GM12878 (cell line): ENCODE measurements around the gene TNFRSF8. TPM values are rescaled to one million over a fixed set of nuclear protein-coding genes. Genes with fewer than 3 reads are reported as not detected.
A peak's percentile ranks its signal among the peaks of the same experiment; 100 is the strongest.

Experiments used
- ATAC-seq: fragments of 200-7000 bp; cut with Tn5 transposase; 3 replicates; pipeline ENCODE4 v1.9.1; 2020; ENCODE audit warnings: mild to moderate bottlenecking, moderate library complexity
- BruUV-seq: library from RNA; stranded (reverse); fragments of 400-500 nt; replicated peaks from 2 replicates; lab custom pipeline; 2021; lab: Mats Ljungman, UMichigan
- CTCF ChIA-PET: fragments of 300-600 bp; sonication (Branson Sonifier 250); formaldehyde crosslinking; extraction: SDS; loops from one replicate; lab custom pipeline; 2021; ENCODE audit warnings: inconsistent platforms; lab: Yijun Ruan, JAX
- POLR2A ChIA-PET: fragments of 350-600 bp; formaldehyde crosslinking; extraction: SDS; loops from one replicate; lab custom pipeline; 2021; ENCODE audit warnings: inconsistent platforms; lab: Charles Lee
- RAD21 ChIA-PET: fragments of 300-600 bp; sonication (Branson Sonifier 250); formaldehyde crosslinking; loops from one replicate; lab custom pipeline; 2023; ENCODE audit warnings: antibody characterized with exemption; ENCODE audit not compliant: unreplicated experiment; lab: Charles Lee
- SMC1A ChIA-PET: fragments of 300-600 bp; sonication (Branson Sonifier 250); formaldehyde crosslinking; loops from one replicate; lab custom pipeline; 2023; ENCODE audit not compliant: unreplicated experiment, uncharacterized antibody; lab: Charles Lee
- DNase-seq: peaks from one replicate; pipeline ENCODE4 v3.0.0-alpha.2; 2011; ENCODE audit warnings: low read depth, low spot score
- FAIRE-seq: peaks from 3 replicates; lab custom pipeline; 2011; peaks lifted over from hg19 to GRCh38; lab: Jason Lieb, UNC
- H2AFZ ChIP-seq: 2 replicates; pipeline ENCODE4 v1.6.0; 2011; ENCODE audit warnings: low read depth, low read length, control low read depth; ENCODE audit not compliant: control insufficient read depth
- H3K27ac ChIP-seq: 2 replicates; pipeline ENCODE4 v1.5.1; 2011; ENCODE audit warnings: control low read depth; ENCODE audit not compliant: control insufficient read depth, insufficient read depth
- H3K27me3 ChIP-seq, 2 experiments: replicated peaks in 1 of 2; 2 replicates each; pipeline versions ENCODE4 v1.6.0 to v1.6.1; 2011; ENCODE audit warnings: low read length in 1 of 2; ENCODE audit not compliant: control insufficient read depth in 2 of 2, insufficient read depth in 2 of 2
- H3K36me3 ChIP-seq, 2 experiments: 2 replicates each; pipeline ENCODE4 v1.5.1; 2011; ENCODE audit warnings: low read length in 1 of 2; ENCODE audit not compliant: control insufficient read depth in 2 of 2, insufficient read depth in 2 of 2
- H3K4me1 ChIP-seq: 2 replicates; pipeline ENCODE4 v1.6.1; 2011; ENCODE audit warnings: mild to moderate bottlenecking, low read length, moderate library complexity, mixed read lengths; ENCODE audit not compliant: control insufficient read depth, insufficient read depth
- H3K4me2 ChIP-seq: 2 replicates; pipeline ENCODE4 v1.6.0; 2011; ENCODE audit warnings: control low read depth; ENCODE audit not compliant: control insufficient read depth, insufficient read depth
- H3K4me3 ChIP-seq: fragments of 200-600 bp; sonication (generic); 2 replicates; pipeline ENCODE4 v1.5.1; 2016
- H3K79me2 ChIP-seq: 2 replicates; pipeline ENCODE4 v1.6.0; 2011; ENCODE audit warnings: low read length; ENCODE audit not compliant: control insufficient read depth, insufficient read depth
- H3K9ac ChIP-seq: 2 replicates; pipeline ENCODE4 v1.8.0; 2011; ENCODE audit warnings: low read length, control low read depth, mixed read lengths; ENCODE audit not compliant: control insufficient read depth, insufficient read depth
- H3K9me3 ChIP-seq: replicated peaks from 3 replicates; pipeline ENCODE4 v1.5.1; 2011; ENCODE audit warnings: mild to moderate bottlenecking, low read length; ENCODE audit not compliant: control insufficient read depth, insufficient read depth
- H4K20me1 ChIP-seq: 2 replicates; pipeline ENCODE4 v1.6.0; 2011; ENCODE audit not compliant: control insufficient read depth, insufficient read depth
- ASH2L ChIP-seq: fragments of 300-600, 200-600 bp; sonication (generic); IDR thresholded peaks from 2 replicates; pipeline ENCODE4 v1.6.1; 2017; ENCODE audit warnings: low read depth, mild to moderate bottlenecking, borderline replicate concordance
- BCL11A ChIP-seq: IDR thresholded peaks from 2 replicates; pipeline ENCODE4 v1.6.1; 2011; ENCODE audit warnings: low read depth, low read length
- CBFB ChIP-seq: IDR thresholded peaks from 2 replicates; pipeline ENCODE4 v1.6.1; 2016; ENCODE audit warnings: antibody characterized with exemption, low read depth
- EP300 ChIP-seq, 2 experiments: fragments of 150-350 bp in 1 of 2; IDR thresholded peaks; 2 replicates each; pipeline ENCODE4 v1.6.1; 2011 to 2012; ENCODE audit warnings: low read depth in 2 of 2, low read length in 2 of 2, borderline replicate concordance in 1 of 2, improper control_type of control experiment in 1 of 2, inconsistent platforms in 1 of 2; ENCODE audit not compliant: control insufficient read depth in 1 of 2
- IKZF1 ChIP-seq: fragments of 450-650 bp; conservative IDR thresholded peaks from 2 replicates; pipeline ENCODE4 v1.6.1; 2017; ENCODE audit warnings: antibody characterized with exemption, mild to moderate bottlenecking
- IRF3 ChIP-seq: fragments of 450-650 bp; IDR thresholded peaks from 2 replicates; pipeline ENCODE4 v1.6.1; 2014; ENCODE audit warnings: mild to moderate bottlenecking
- MLLT1 ChIP-seq: fragments of 450-650 bp; IDR thresholded peaks from 2 replicates; pipeline ENCODE4 v1.6.1; 2016; ENCODE audit warnings: mild to moderate bottlenecking
- NFXL1 ChIP-seq: fragments of 450-650 bp; IDR thresholded peaks from 2 replicates; pipeline ENCODE4 v1.6.1; 2017; ENCODE audit warnings: antibody characterized with exemption, mild to moderate bottlenecking, borderline replicate concordance
- POU2F2 ChIP-seq: IDR thresholded peaks from 3 replicates; pipeline ENCODE4 v1.6.1; 2011; ENCODE audit warnings: low read depth, mild to moderate bottlenecking, low read length, borderline replicate concordance
- RAD51 ChIP-seq: fragments of 450-650 bp; IDR thresholded peaks from 2 replicates; pipeline ENCODE4 v1.6.1; 2016; ENCODE audit warnings: moderate library complexity, mild to moderate bottlenecking, inconsistent platforms
- SMAD5 ChIP-seq: IDR thresholded peaks from 2 replicates; pipeline ENCODE4 v1.6.1; 2016; ENCODE audit warnings: antibody characterized with exemption, low read depth
- TCF7 ChIP-seq: IDR thresholded peaks from 2 replicates; pipeline ENCODE4 v1.6.1; 2014; ENCODE audit warnings: antibody characterized with exemption, borderline replicate concordance
- ZBED1 ChIP-seq: IDR thresholded peaks from 2 replicates; pipeline ENCODE4 v1.6.1; 2016; ENCODE audit warnings: borderline replicate concordance
- ZNF687 ChIP-seq: fragments of 450-650 bp; IDR thresholded peaks from 2 replicates; pipeline ENCODE4 v1.6.1; 2017; ENCODE audit warnings: mild to moderate bottlenecking, moderate library complexity
- ZZZ3 ChIP-seq: IDR thresholded peaks from 2 replicates; pipeline ENCODE4 v1.6.1; 2011; ENCODE audit warnings: low read depth; ENCODE audit not compliant: control insufficient read depth, insufficient read length
- WGBS: methylation state at CpG from one replicate; pipeline ENCODE4 v1.1.6; 2016; ENCODE audit warnings: low lambda C conversion rate; ENCODE audit not compliant: insufficient replicate concordance, insufficient coverage; ENCODE audit errors: missing lambda C conversion rate; 5-methylcytosine and 5-hydroxymethylcytosine counted together
- in situ Hi-C: fragments of 300-500 bp; cut with MboI; formaldehyde crosslinking; loops from 9 replicates; pipeline ENCODE4 v1.14.3; 2018; ENCODE audit warnings: mixed read lengths
- intact Hi-C: fragments of 100-400 bp; cut with micrococcal nuclease; formaldehyde crosslinking; loops from one replicate; pipeline ENCODE4 v1.14.2; 2022; ENCODE audit not compliant: unreplicated experiment
- polyA plus RNA-seq, 11 experiments: library from polyadenylated mRNA; depleted of rRNA in 4 of 11; unstranded in 6 of 11; stranded (reverse) in 5 of 11; fragments of >200 nt; fragmentation: Nextera tagmentation in 4 of 11; fragmentation: Illumina TruSeq in 1 of 11; extraction: Ambion mirVana in 4 of 11; extraction: Trizol in 1 of 11; gene quantifications; 1 replicate in 1 of 11; 2 replicates in 10 of 11; pipeline versions ENCODE4 v1.2.1 to v1.2.3, GENCODE V29; 2011 to 2016; ENCODE audit warnings: inconsistent platforms in 2 of 11, missing spikeins in 2 of 11, low read depth in 1 of 11
- total RNA-seq, 4 experiments: library from RNA; depleted of rRNA in 3 of 4; stranded (reverse); fragments of >200 nt in 3 of 4; fragmentation: Illumina TruSeq in 1 of 4; extraction: Trizol in 1 of 4; gene quantifications; 2 replicates each; pipeline versions ENCODE4 v1.2.1 to v1.2.3, GENCODE V29; 2013 to 2021

The TNFRSF8 gene
- total and polyA plus RNA-seq, 10 of the 15 experiments (the other 5 are each of a cell fraction or from before 2014, with no cell fraction given) = 9.8 to 114 (median 58.8) TPM

- FAIRE-seq (no peak), ATAC-seq (no peak), DNase-seq (no peak)
- in situ Hi-C loops (loop anchor here (25.0 kb wide), 1 partner anchor 1661 kb away; the partner anchor contains the start of gene PRDM2), intact Hi-C loops (loop anchor here (5.0 kb wide), 1 partner anchor 49 kb away; no protein-coding TSS in a partner anchor)
- Histone ChIP-seq H3K27me3 (no peaks in the 10 kb centered on the region), H3K9ac (peak overlapping the region; percentile 79), H3K27ac (peak overlapping the region; percentile 100), H4K20me1 (no peaks in the 10 kb centered on the region), H3K4me2 (peak overlapping the region; percentile 90; the same call in 1 of the 2 replicates), H3K4me1 (peaks cover 93% of the 10 kb centered on the region), H3K4me3 (no peak overlapping the region; the same call in 1 of the 2 replicates), H2AFZ (no peak overlapping the region), H3K79me2 (peaks cover 13% of the 10 kb centered on the region), H3K36me3 (no peaks in the 10 kb centered on the region), H3K9me3 (no peaks in the 10 kb centered on the region)
- SMC1A ChIA-PET = interaction anchor here (1.0 to 14.3 kb wide), 10 partner anchors 13 to 97 kb away, joined by 3 to 209 read pairs (median 4); partner anchors contain the start of genes MIIP and TNFRSF8
- CTCF ChIA-PET = interaction anchor here (0.6 to 3.0 kb wide), 13 partner anchors 9 to 36 kb away, joined by 3 to 31 read pairs (median 5); partner anchors contain the start of gene TNFRSF8
- TF ChIP-seq POU2F2 = no peak
- TF ChIP-seq ZNF687 = no peak
- no peak for TF ChIP-seq IKZF1
- no peak for TF ChIP-seq IRF3
- TF ChIP-seq RAD51 = no peak
- no peak for TF ChIP-seq MLLT1
- TF ChIP-seq EP300 (IDR thresholded peaks at IDR 0.05; ENCODE audit: borderline replicate concordance in 1 of 2, control insufficient read depth in 1 of 2, low read depth in 2 of 2, low read length in 2 of 2) = no peak
- TF ChIP-seq CBFB = no peak
- TF ChIP-seq NFXL1 = no peak
- no peak for TF ChIP-seq ASH2L
- no peak for TF ChIP-seq ZBED1
- no peak for TF ChIP-seq ZZZ3
- TF ChIP-seq SMAD5 = no peak
- TF ChIP-seq BCL11A = no peak
- no peak for TF ChIP-seq TCF7
- WGBS = 80% methylated on average over 1 of the region's 1 CpG
- RAD21 ChIA-PET = interaction anchor here (0.7 to 9.9 kb wide), 12 partner anchors 8 to 110 kb away, joined by 3 to 167 read pairs (median 6); partner anchors contain the start of genes MFN2, MIIP and TNFRSF8
- POLR2A ChIA-PET = interaction anchor here (0.6 to 11.1 kb wide), 14 partner anchors 10 to 143 kb away, joined by 3 to 154 read pairs (median 6); partner anchors contain the start of genes MIIP and TNFRSF8
- BruUV-seq = TSS peak; percentile 76
These were observed 11.7 kb upstream of the TNFRSF8 start for GRCh38 chr1:12051361-12051760.
